Measurements from ENCODE around the gene MX1.

The MX1 gene

DNA sequence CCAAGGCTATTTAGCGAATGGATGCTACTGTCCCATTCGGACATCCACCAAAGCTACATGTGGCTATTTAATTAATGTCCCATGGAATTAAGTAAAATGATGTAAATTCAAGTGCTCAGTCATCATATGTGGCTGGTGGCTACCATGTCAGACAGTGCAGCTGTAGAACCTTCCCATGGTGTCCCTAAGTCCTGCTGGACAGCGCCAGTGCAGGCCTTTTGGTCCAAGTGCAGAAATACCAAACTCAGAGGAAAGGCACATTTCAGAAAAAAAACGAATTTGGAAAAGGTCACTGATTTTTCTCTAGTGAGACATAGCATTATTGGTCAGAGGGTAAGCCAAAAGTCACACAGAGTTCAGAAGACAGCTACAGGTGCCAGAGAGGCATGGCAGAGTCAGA lies 64.3 kb downstream of the MX1 start:
- DNase-seq (ENCODE audit: low read depth in 2 of 2), result no peak

- no peak for DNase-seq (ENCODE audit: low read depth in 2 of 2)
Measured at GRCh38 chr21:41491412-41491811, 65.4 kb downstream of the MX1 start.

GRCh38 chr21:41494242-41494641 lies 68.2 kb downstream of the MX1 start:
- no peak for DNase-seq (ENCODE audit: low read depth in 2 of 2)

GRCh38 chr21:41497008-41497407 lies 71.0 kb downstream of the MX1 start:
- DNase-seq (ENCODE audit: low read depth in 2 of 2), result no peak

DNA sequence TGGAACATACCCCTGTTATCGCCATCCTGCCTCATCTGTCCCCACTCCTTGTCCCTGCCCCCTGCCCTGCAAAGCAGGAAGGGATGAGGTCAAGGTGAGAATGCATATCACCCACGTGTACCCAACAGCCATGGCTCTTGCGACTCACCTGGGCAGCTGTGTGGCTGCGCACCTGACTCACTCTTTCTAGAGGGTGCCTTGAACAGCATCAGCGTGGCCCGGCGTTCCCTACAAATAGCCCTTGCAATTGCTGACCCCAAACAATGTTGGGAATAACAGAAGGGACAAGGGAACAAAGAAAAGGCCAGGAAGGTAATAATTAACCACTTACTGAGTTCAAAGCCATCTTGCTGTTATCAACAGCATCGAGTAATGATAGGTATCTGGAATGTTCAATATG lies 71.7 kb downstream of the MX1 start:
- DNase-seq (ENCODE audit: low read depth in 2 of 2), result no peak

DNA sequence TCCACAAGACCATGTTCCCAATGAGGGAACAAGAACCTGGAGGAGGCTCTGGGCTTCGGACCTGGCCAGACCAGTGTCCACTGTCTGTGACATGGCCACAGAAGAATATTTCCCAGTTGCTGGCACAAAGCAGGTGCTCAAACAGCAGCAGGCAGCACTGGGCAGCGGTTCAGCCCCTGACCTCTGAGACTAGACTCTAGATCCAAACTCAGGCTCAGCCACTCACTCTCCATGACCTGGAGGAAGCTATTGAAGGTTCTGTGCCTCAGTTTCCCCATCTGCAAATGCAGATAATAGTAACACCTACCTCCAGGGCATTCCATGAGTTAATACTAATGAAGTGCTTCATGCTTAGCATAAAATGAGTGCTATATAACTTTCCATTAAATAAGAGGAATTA lies 73.9 kb downstream of the MX1 start:
- no peak for DNase-seq (ENCODE audit: low read depth in 2 of 2)

DNA sequence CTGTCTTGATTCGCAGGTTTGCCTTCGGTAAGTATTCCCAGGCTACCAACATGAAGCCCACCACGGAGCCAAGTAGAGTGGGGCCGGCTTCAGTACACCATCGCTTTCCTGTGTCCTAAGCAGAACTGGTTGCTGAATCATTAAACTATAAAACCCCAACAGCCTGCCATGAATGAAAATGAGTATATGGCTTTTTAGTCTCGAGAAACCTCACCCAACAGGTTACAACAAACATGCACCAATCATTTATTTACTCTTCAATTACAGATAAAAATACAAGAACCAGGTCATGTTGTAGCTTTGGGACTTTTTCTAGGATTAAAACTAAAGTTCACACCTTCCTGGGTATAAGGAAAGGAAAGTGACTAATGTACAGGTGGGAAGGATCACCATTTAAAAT lies 74.3 kb downstream of the MX1 start:
- DNase-seq (ENCODE audit: low read depth in 2 of 2), result no peak

DNA sequence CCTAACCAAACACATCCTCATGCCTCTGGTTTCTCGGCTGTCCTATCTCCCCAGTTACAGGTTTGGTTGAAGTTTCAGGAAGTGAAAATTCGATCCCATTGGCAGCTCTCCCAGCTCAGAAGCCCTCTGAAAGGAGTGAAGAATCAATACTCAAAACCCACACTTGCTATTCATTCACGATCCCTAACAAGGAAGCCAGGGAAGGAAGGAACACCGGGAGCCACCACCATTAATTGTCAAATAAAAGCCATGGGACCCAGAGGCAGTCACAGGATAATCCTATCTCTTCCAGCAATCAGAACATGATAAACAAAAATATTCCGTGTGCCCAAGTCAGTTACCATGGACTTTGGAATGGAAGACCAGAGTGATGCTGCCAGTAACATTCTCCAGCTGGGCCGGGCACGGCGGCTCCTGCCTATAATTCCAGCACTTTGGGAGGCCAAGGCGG lies 74.9 kb downstream of the MX1 start:
- no peak for DNase-seq (ENCODE audit: low read depth in 2 of 2)

GRCh38 chr21:41501919-41502318 lies 75.9 kb downstream of the MX1 start:
- DNase-seq (ENCODE audit: low read depth in 2 of 2), result no peak

- DNase-seq (ENCODE audit: low read depth in 2 of 2), result no peak
Measured at GRCh38 chr21:41503331-41503730, 77.3 kb downstream of the MX1 start.

DNA sequence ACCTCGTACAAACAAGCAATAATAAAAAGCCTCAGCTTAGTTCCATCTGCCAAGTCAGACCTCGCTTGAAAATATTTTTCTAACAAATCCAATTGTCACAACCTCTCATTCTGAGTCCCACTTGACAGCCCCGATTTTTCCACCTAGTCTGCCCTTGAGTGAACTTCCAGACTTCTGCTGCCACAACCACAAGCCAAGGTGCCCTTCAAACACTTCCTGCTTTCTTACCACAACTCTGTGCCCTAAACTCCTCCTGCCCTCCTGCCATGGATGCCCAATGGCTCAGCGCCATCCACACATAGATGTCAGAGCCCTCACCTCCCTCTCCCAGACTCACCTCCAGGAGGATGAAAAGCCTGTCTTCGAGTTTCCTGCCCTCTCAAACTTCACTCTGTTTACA lies 78.0 kb downstream of the MX1 start:
- no peak for DNase-seq (ENCODE audit: low read depth in 2 of 2)

GRCh38 chr21:41506005-41506594 lies 80.1 kb downstream of the MX1 start:
- DNase-seq (ENCODE audit: low read depth in 2 of 2), result no peak

GRCh38 chr21:41506611-41507520 lies 80.8 kb downstream of the MX1 start:
- DNase-seq (ENCODE audit: low read depth in 2 of 2), result no peak

DNA sequence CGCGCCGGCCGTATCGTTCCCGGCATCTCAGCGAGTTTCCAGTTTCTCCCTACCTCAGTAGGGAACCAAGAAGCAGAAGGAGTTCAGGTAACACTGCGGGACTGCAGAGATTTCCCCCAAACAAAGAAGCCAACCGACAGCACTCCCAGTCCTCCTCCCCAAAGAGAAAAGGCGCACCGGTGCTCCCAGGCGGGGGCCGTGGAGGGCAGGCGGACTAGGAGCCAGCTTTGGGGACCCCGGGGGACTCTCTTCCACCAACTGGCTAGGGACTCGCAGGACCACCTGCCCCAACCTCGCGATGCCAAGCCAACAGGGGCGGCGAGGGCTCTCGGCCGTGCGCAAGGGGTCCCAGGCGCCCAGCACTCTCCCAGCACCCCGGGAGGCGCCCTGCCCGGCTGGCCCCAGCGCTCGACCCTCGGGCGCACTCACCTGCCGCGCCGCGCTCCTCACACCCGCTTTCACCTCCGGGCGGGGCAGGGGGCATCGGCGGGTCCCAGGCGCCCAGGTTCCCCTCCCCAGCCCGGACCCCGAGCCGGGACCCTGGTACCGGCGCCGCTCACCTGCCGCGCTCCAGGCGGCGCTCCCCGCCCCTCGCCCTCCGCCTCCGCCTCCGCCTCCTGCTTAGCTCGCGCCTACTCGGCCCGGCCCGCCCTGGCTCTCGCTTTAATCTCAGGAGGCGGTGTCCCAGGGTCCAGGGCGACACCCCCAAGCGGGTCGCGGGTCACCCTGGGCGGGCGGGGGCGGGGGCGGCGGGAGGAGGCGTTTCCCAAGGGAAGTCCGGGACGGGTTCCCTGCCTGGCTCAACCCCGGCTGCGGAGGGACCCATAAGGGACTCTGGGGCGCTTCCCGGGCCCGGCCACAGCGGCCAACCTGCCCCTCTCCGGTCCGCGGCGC lies 81.7 kb downstream of the MX1 start, which contains the start of gene TMPRSS2:
TMPRSS2 (minus strand) TSS at position 638 of the 894 bp plus-strand sequence. CDS start 10,025 bp downstream, outside the sequence.
- no peak for DNase-seq (ENCODE audit: low read depth in 2 of 2)

GRCh38 chr21:41508415-41509144 lies 82.5 kb downstream of the MX1 start:
- DNase-seq (ENCODE audit: low read depth in 2 of 2), result no peak

Measured in stimulated activated CD8-positive, alpha-beta memory T cell treated with anti-CD3 and anti-CD28 coated beads, Interleukin-2, amount 100 ng/mL, for 1 hour (primary cell).